OCI-LY7 (cell line): Measurements from ENCODE around the gene FRMD1. TPM values are rescaled to one million over a fixed set of nuclear protein-coding genes. Genes with fewer than 3 reads are reported as not detected.

Source experiments
- BruUV-seq: library from RNA; stranded (reverse); fragments of 400-500 nt; replicated peaks from 2 replicates; lab custom pipeline; 2021; lab: Mats Ljungman, UMichigan
- CTCF ChIA-PET: fragments of 300-600 bp; sonication (Branson Sonifier 250); formaldehyde crosslinking; loops from one replicate; lab custom pipeline; 2022; ENCODE audit warnings: antibody characterized with exemption; ENCODE audit not compliant: unreplicated experiment; lab: Charles Lee
- POLR2A ChIA-PET: fragments of 300-600 bp; sonication (Branson Sonifier 250); formaldehyde crosslinking; loops from one replicate; lab custom pipeline; 2022; ENCODE audit warnings: antibody characterized with exemption; lab: Charles Lee
- DNase-seq: peaks from one replicate; pipeline ENCODE4 v3.0.0-alpha.2; 2015; ENCODE audit warnings: low spot score
- H2AFZ ChIP-seq: fragments of 200-600 bp; sonication (generic), shearing (Covaris generic); 2 replicates; pipeline ENCODE4 v1.6.1; 2014; ENCODE audit warnings: mild to moderate bottlenecking, antibody characterized with exemption, low read length, moderate library complexity
- H3K27ac ChIP-seq: fragments of 200-600 bp; sonication (generic); 2 replicates; pipeline ENCODE4 v1.5.1; 2014; ENCODE audit warnings: mixed run types, low read depth, mild to moderate bottlenecking, moderate library complexity, low read length, inconsistent platforms; ENCODE audit not compliant: poor library complexity, severe bottlenecking
- H3K36me3 ChIP-seq: fragments of 200-600 bp; sonication (generic); 2 replicates; pipeline ENCODE4 v1.6.1; 2014; ENCODE audit warnings: mild to moderate bottlenecking, antibody characterized with exemption, low read length, moderate library complexity, mixed read lengths; ENCODE audit not compliant: insufficient read depth
- H3K4me1 ChIP-seq: fragments of 200-600 bp; sonication (generic); 2 replicates; pipeline ENCODE4 v1.5.1; 2014; ENCODE audit warnings: mild to moderate bottlenecking, low read length; ENCODE audit not compliant: insufficient read depth, poor library complexity, severe bottlenecking
- H3K4me2 ChIP-seq: fragments of 200-600 bp; sonication (generic); 2 replicates; pipeline ENCODE4 v1.6.1; 2014; ENCODE audit warnings: mild to moderate bottlenecking, low read length
- H3K4me3 ChIP-seq: fragments of 200-600 bp; sonication (generic); 2 replicates; pipeline ENCODE4 v1.5.1; 2014; ENCODE audit warnings: mild to moderate bottlenecking, low read depth, low read length; ENCODE audit not compliant: poor library complexity, severe bottlenecking
- H3K79me2 ChIP-seq: fragments of 200-600 bp; sonication (generic); 2 replicates; pipeline ENCODE4 v1.6.1; 2016; ENCODE audit warnings: low read depth, mild to moderate bottlenecking, low read length, moderate library complexity, mixed read lengths; ENCODE audit not compliant: insufficient read depth
- H3K9me2 ChIP-seq: fragments of 200-600 bp; sonication (generic); 2 replicates; pipeline ENCODE4 v1.6.1; 2016; ENCODE audit warnings: mild to moderate bottlenecking, low read length, mixed read lengths; ENCODE audit not compliant: insufficient read depth
- H3K9me3 ChIP-seq: fragments of 200-600 bp; sonication (generic); 2 replicates; pipeline ENCODE4 v1.6.1; 2014; ENCODE audit warnings: mild to moderate bottlenecking, mixed run types, low read length, mixed read lengths
- H4K20me1 ChIP-seq: fragments of 200-600 bp; sonication (generic); 2 replicates; pipeline ENCODE4 v1.6.1; 2014; ENCODE audit warnings: mild to moderate bottlenecking, antibody characterized with exemption, low read length, moderate library complexity, mixed read lengths; ENCODE audit not compliant: insufficient read depth
- EZH2phosphoT487 ChIP-seq: fragments of 200-600 bp; sonication (generic); IDR thresholded peaks from 2 replicates; pipeline ENCODE4 v1.6.1; 2018; ENCODE audit warnings: low read depth, borderline replicate concordance, mild to moderate bottlenecking, mixed run types, antibody characterized with exemption, low read length, moderate library complexity, mixed read lengths
- intact Hi-C: fragments of 100-400 bp; cut with micrococcal nuclease; formaldehyde crosslinking; loops from one replicate; pipeline ENCODE4 v1.10.0; 2022; ENCODE audit not compliant: unreplicated experiment
- total RNA-seq, 2 experiments: library from RNA; depleted of rRNA in 1 of 2; stranded (reverse); fragments of >200 nt in 1 of 2; shearing (Covaris generic) in 1 of 2; gene quantifications; 2 replicates each; pipeline ENCODE4 v1.2.3, GENCODE V29; 2014 to 2022
- TF ChIP-seq, protein P1 (sequence below): fragments of 200-600 bp; sonication (generic); conservative IDR thresholded peaks from 2 replicates; pipeline ENCODE4 v1.5.1; 2014; ENCODE audit warnings: mild to moderate bottlenecking, antibody characterized with exemption, low read length, moderate library complexity, mixed read lengths

The FRMD1 gene
- total RNA-seq, 2 experiments from 2014 or later: not detected

DNA sequence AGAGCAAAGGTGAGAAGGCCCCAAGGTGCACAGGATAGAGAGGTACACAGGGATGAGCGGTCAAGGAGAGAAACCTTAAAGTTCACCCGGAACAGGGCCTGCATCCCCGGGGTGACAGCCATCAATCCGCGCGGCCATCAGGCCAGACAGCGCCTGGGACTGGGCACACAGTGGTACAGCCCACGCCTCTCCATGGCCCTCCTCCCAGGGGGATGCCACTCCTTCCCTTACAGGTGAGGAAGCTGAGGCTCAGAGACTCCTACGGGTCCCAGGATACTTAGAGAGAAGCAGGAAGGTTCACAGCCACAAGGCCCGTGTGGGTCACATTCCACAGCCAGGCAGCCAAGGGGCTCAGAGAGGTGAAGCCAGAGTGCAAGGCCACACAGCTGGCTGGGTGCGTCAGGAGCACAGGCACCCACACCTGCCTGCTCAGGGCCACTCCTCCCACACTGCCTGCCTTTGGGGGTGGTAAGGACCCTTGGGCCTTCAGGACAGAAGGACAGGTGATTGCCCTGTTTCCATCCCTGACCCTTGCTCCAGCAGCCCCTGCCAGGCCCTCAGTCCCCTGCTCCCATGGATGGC lies 14.7 kb downstream of the FRMD1 start:
- no TSS peak for BruUV-seq
- Histone ChIP-seq H4K20me1 (no peaks in the 10 kb centered on the region), H2AFZ (no peak overlapping the region), H3K4me1 (no peaks in the 10 kb centered on the region), H3K9me3 (no peaks in the 10 kb centered on the region), H3K79me2 (no peaks in the 10 kb centered on the region), H3K36me3 (no peaks in the 10 kb centered on the region), H3K27ac (no peak overlapping the region), H3K4me3 (no peak overlapping the region), H3K9me2 (no peaks in the 10 kb centered on the region), H3K4me2 (no peak overlapping the region)
- ChIA-PET CTCF (no interaction called here), POLR2A (no interaction called here)
- intact Hi-C loops: no loop called here
- no peak for TF ChIP-seq EZH2phosphoT487
- TF ChIP-seq, protein P1, sequence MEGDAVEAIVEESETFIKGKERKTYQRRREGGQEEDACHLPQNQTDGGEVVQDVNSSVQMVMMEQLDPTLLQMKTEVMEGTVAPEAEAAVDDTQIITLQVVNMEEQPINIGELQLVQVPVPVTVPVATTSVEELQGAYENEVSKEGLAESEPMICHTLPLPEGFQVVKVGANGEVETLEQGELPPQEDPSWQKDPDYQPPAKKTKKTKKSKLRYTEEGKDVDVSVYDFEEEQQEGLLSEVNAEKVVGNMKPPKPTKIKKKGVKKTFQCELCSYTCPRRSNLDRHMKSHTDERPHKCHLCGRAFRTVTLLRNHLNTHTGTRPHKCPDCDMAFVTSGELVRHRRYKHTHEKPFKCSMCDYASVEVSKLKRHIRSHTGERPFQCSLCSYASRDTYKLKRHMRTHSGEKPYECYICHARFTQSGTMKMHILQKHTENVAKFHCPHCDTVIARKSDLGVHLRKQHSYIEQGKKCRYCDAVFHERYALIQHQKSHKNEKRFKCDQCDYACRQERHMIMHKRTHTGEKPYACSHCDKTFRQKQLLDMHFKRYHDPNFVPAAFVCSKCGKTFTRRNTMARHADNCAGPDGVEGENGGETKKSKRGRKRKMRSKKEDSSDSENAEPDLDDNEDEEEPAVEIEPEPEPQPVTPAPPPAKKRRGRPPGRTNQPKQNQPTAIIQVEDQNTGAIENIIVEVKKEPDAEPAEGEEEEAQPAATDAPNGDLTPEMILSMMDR: no peak
- DNase-seq: no peak

GRCh38 chr6:168063431-168063830 lies 15.6 kb downstream of the FRMD1 start:
- no peak for TF ChIP-seq EZH2phosphoT487
- TF ChIP-seq, protein P1: no peak
- Histone ChIP-seq H3K27ac (no peak overlapping the region), H2AFZ (no peak overlapping the region), H3K36me3 (no peaks in the 10 kb centered on the region), H3K9me3 (no peaks in the 10 kb centered on the region), H3K4me3 (no peak overlapping the region), H3K4me2 (no peak overlapping the region), H3K79me2 (no peaks in the 10 kb centered on the region), H3K9me2 (no peaks in the 10 kb centered on the region), H4K20me1 (no peaks in the 10 kb centered on the region), H3K4me1 (no peaks in the 10 kb centered on the region)
- DNase-seq: no peak
- POLR2A ChIA-PET: no interaction called here
- intact Hi-C loops: no loop called here
- BruUV-seq: no TSS peak
- CTCF ChIA-PET: no interaction called here
